HL-60 (cell line): ENCODE data around the gene DLG1.

Experiments
- GABPA ChIP-seq: IDR thresholded peaks from 2 replicates; pipeline ENCODE4 v1.6.1; 2012; ENCODE audit warnings: low read depth
- POLR2AphosphoS5 ChIP-seq: IDR thresholded peaks from 2 replicates; pipeline ENCODE4 v1.6.1; 2012; ENCODE audit warnings: low read depth
- SPI1 ChIP-seq: IDR thresholded peaks from 2 replicates; pipeline ENCODE4 v1.6.1; 2012; ENCODE audit warnings: low read depth, mild to moderate bottlenecking, borderline replicate concordance
- TF ChIP-seq, protein P1 (sequence below): IDR thresholded peaks from one replicate; pipeline ENCODE4 v1.5.1; 2011; ENCODE audit warnings: low read length, control low read depth, inconsistent platforms; ENCODE audit not compliant: insufficient read depth
- TF ChIP-seq, protein P2 (sequence below): IDR thresholded peaks from 2 replicates; pipeline ENCODE4 v1.6.1; 2012; ENCODE audit warnings: low read depth; ENCODE audit not compliant: insufficient replicate concordance

DNA sequence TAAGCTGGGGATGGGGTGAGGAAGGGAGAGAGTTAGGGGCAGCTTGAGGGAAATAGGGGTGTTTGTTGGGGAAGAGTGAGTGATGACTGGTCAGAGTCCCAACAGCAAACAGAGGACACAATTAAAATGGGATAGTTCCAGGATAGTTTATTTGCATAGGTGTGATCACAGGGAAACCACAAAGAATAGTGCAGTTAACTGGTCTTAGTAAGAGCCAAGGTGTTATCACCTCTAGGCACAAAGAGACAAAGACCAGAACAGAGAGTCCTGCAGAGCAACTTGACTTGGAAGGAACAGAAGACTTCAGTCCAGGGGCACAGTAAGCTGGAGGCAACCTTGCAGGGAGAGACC lies 42.1 kb upstream of the DLG1 start:
- TF ChIP-seq, protein P1, sequence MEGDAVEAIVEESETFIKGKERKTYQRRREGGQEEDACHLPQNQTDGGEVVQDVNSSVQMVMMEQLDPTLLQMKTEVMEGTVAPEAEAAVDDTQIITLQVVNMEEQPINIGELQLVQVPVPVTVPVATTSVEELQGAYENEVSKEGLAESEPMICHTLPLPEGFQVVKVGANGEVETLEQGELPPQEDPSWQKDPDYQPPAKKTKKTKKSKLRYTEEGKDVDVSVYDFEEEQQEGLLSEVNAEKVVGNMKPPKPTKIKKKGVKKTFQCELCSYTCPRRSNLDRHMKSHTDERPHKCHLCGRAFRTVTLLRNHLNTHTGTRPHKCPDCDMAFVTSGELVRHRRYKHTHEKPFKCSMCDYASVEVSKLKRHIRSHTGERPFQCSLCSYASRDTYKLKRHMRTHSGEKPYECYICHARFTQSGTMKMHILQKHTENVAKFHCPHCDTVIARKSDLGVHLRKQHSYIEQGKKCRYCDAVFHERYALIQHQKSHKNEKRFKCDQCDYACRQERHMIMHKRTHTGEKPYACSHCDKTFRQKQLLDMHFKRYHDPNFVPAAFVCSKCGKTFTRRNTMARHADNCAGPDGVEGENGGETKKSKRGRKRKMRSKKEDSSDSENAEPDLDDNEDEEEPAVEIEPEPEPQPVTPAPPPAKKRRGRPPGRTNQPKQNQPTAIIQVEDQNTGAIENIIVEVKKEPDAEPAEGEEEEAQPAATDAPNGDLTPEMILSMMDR, result no peak
- TF ChIP-seq POLR2AphosphoS5, result no peak
- TF ChIP-seq, protein P2, sequence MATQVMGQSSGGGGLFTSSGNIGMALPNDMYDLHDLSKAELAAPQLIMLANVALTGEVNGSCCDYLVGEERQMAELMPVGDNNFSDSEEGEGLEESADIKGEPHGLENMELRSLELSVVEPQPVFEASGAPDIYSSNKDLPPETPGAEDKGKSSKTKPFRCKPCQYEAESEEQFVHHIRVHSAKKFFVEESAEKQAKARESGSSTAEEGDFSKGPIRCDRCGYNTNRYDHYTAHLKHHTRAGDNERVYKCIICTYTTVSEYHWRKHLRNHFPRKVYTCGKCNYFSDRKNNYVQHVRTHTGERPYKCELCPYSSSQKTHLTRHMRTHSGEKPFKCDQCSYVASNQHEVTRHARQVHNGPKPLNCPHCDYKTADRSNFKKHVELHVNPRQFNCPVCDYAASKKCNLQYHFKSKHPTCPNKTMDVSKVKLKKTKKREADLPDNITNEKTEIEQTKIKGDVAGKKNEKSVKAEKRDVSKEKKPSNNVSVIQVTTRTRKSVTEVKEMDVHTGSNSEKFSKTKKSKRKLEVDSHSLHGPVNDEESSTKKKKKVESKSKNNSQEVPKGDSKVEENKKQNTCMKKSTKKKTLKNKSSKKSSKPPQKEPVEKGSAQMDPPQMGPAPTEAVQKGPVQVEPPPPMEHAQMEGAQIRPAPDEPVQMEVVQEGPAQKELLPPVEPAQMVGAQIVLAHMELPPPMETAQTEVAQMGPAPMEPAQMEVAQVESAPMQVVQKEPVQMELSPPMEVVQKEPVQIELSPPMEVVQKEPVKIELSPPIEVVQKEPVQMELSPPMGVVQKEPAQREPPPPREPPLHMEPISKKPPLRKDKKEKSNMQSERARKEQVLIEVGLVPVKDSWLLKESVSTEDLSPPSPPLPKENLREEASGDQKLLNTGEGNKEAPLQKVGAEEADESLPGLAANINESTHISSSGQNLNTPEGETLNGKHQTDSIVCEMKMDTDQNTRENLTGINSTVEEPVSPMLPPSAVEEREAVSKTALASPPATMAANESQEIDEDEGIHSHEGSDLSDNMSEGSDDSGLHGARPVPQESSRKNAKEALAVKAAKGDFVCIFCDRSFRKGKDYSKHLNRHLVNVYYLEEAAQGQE, result no peak
- TF ChIP-seq GABPA, result no peak
- no peak for TF ChIP-seq SPI1
